ENCODE data around the gene BRIP1. TPM values are rescaled to one million over a fixed set of nuclear protein-coding genes. Genes with fewer than 3 reads are reported as not detected.

The BRIP1 gene
- total and polyA plus RNA-seq, 4 donors, result 0.13 to 1.4 (median 0.44) TPM

- Histone ChIP-seq H3K27me3 (ENCODE audit: control insufficient read depth in 1 of 2, insufficient read depth in 2 of 2, low read length in 1 of 2) (no peaks in the 10 kb centered on the region), H3K27ac (ENCODE audit: low read depth in 1 of 2, low read length in 2 of 2) (no peak overlapping the region), H3K4me1 (ENCODE audit: control insufficient read depth in 1 of 2, insufficient read depth in 2 of 2, low read length in 2 of 2) (no peaks in the 10 kb centered on the region), H3K4me3 (ENCODE audit: low read length in 2 of 2) (no peak overlapping the region), H3K36me3 (ENCODE audit: control insufficient read depth in 1 of 2, insufficient read depth in 2 of 2, low read length in 1 of 2) (no peaks in the 10 kb centered on the region), H3K9me3 (ENCODE audit: control insufficient read depth, low read length) (no peaks in the 10 kb centered on the region)
- 99% methylated on average over 3 of the region's 3 CpGs for WGBS, 2 donors
- no peak for DNase-seq
- no peak for ATAC-seq (ENCODE audit: low FRiP score)
- intact Hi-C loops (cut with DNase I), result no loop called here
These were observed 116.9 kb downstream of the BRIP1 start for GRCh38 chr17:61746248-61746985.

DNA sequence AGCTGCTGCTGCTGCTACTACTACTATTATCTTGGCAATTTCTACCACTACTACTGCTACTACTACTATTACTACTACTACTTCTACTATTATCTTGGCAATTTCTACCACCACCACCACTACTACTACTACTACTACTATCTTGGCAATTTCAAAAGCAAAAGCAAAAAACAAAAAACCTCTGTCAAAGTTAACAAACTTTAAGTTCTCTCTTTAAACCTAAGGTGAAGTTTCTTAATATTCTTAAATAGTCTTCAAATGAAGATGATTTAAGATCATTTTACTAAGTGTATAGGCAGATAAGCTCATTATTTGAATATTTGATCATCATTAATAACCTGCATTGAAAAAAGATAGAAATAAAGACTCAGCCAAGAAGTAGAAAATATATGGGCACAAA, 118.5 kb downstream of the BRIP1 start:
- no peak for ATAC-seq (ENCODE audit: low FRiP score)
- H3K4me3 ChIP-seq (ENCODE audit: low read length in 2 of 2), result no peak overlapping the region

GRCh38 chr17:61744252-61744651, 119.1 kb downstream of the BRIP1 start:
- ATAC-seq (ENCODE audit: low FRiP score) (no peak), DNase-seq (no peak)
- no peaks in the 10 kb centered on the region for H3K36me3 ChIP-seq (ENCODE audit: control insufficient read depth in 1 of 2, insufficient read depth in 2 of 2, low read length in 1 of 2)
- H3K27me3 ChIP-seq (ENCODE audit: control insufficient read depth in 1 of 2, insufficient read depth in 2 of 2, low read length in 1 of 2), result no peaks in the 10 kb centered on the region
- no peak overlapping the region for H3K4me3 ChIP-seq (ENCODE audit: low read length in 2 of 2)
- intact Hi-C loops (cut with DNase I), result no loop called here
- H3K9me3 ChIP-seq (ENCODE audit: control insufficient read depth, low read length), result no peaks in the 10 kb centered on the region
- 94% methylated on average over 3 of the region's 3 CpGs for WGBS, 2 donors
- H3K27ac ChIP-seq (ENCODE audit: low read depth in 1 of 2, low read length in 2 of 2), result no peak overlapping the region
- no peaks in the 10 kb centered on the region for H3K4me1 ChIP-seq (ENCODE audit: control insufficient read depth in 1 of 2, insufficient read depth in 2 of 2, low read length in 2 of 2)

More for the DNA sequence above, 118.5 kb downstream of the BRIP1 start:
- DNase-seq, result no peak
- H3K36me3 ChIP-seq (ENCODE audit: control insufficient read depth in 1 of 2, insufficient read depth in 2 of 2, low read length in 1 of 2), result no peaks in the 10 kb centered on the region
- H3K27me3 ChIP-seq (ENCODE audit: control insufficient read depth in 1 of 2, insufficient read depth in 2 of 2, low read length in 1 of 2), result no peaks in the 10 kb centered on the region
- no peak overlapping the region for H3K27ac ChIP-seq (ENCODE audit: low read depth in 1 of 2, low read length in 2 of 2)
- H3K9me3 ChIP-seq (ENCODE audit: control insufficient read depth, low read length), result no peaks in the 10 kb centered on the region
- intact Hi-C loops (cut with DNase I), result no loop called here
- no peaks in the 10 kb centered on the region for H3K4me1 ChIP-seq (ENCODE audit: control insufficient read depth in 1 of 2, insufficient read depth in 2 of 2, low read length in 2 of 2)

DNA sequence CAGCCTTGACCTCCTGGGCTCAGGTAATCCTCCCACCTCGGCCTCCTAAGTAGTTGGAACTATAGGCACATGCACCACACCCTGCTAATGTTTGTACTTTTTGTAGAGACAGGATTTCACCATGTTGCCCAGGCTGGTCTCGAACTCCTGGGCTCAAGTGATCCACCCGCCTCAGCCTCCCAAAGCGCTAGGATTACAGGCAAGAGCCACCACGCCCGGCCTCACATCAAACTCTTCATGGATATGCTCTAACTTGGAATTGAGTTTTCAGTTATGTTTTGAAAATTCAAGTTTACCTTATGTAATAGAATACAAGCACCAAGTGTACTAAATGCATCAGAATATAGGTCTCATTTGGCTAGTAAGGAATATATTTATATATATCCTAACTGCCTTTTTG, 119.6 kb downstream of the BRIP1 start:
- DNase-seq (no peak), ATAC-seq (ENCODE audit: low FRiP score) (no peak)
- H3K4me1 ChIP-seq (ENCODE audit: control insufficient read depth in 1 of 2, insufficient read depth in 2 of 2, low read length in 2 of 2), result no peaks in the 10 kb centered on the region
- WGBS, 2 donors, result 97 to 98% methylated on average over 6 of the region's 6 CpGs
- no peak overlapping the region for H3K27ac ChIP-seq (ENCODE audit: low read depth in 1 of 2, low read length in 2 of 2)
- no peaks in the 10 kb centered on the region for H3K9me3 ChIP-seq (ENCODE audit: control insufficient read depth, low read length)
- intact Hi-C loops (cut with DNase I), result no loop called here
- no peak overlapping the region for H3K4me3 ChIP-seq (ENCODE audit: low read length in 2 of 2)
- no peaks in the 10 kb centered on the region for H3K27me3 ChIP-seq (ENCODE audit: control insufficient read depth in 1 of 2, insufficient read depth in 2 of 2, low read length in 1 of 2)
- H3K36me3 ChIP-seq (ENCODE audit: control insufficient read depth in 1 of 2, insufficient read depth in 2 of 2, low read length in 1 of 2), result no peaks in the 10 kb centered on the region

DNA sequence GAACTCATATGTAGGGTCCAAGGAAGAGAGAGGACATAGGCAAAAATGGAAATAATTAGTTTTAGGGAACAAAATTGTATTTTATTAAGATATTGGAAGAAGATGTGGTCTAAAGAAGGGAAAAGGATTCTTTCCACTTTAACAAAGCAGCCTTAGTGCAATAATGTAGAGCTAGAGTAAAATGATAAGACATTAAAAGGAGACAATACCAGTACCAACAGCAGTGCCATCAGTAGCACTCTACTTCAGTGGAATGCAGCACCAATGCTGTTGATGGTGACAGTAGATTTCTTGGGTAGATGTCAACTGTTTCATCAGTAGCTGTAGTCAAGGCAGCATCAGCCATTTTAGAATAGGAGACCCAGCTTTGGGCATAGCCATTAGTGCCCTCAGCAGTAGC, 124.3 kb downstream of the BRIP1 start:
- DNase-seq (no peak), ATAC-seq (ENCODE audit: low FRiP score) (no peak)
- no peaks in the 10 kb centered on the region for H3K4me1 ChIP-seq (ENCODE audit: control insufficient read depth in 1 of 2, insufficient read depth in 2 of 2, low read length in 2 of 2)
- H3K4me3 ChIP-seq (ENCODE audit: low read length in 2 of 2), result no peak overlapping the region
- no peaks in the 10 kb centered on the region for H3K27me3 ChIP-seq (ENCODE audit: control insufficient read depth in 1 of 2, insufficient read depth in 2 of 2, low read length in 1 of 2)
- no peak overlapping the region for H3K27ac ChIP-seq (ENCODE audit: low read depth in 1 of 2, low read length in 2 of 2)
- peaks cover 2% of the 10 kb centered on the region for H3K9me3 ChIP-seq (ENCODE audit: control insufficient read depth, low read length)
- intact Hi-C loops (cut with DNase I), result no loop called here
- H3K36me3 ChIP-seq (ENCODE audit: control insufficient read depth in 1 of 2, insufficient read depth in 2 of 2, low read length in 1 of 2), result no peaks in the 10 kb centered on the region

- Histone ChIP-seq H3K27me3 (ENCODE audit: control insufficient read depth in 1 of 2, insufficient read depth in 2 of 2, low read length in 1 of 2) (no peaks in the 10 kb centered on the region), H3K27ac (ENCODE audit: low read depth in 1 of 2, low read length in 2 of 2) (no peak overlapping the region), H3K4me1 (ENCODE audit: control insufficient read depth in 1 of 2, insufficient read depth in 2 of 2, low read length in 2 of 2) (no peaks in the 10 kb centered on the region), H3K9me3 (ENCODE audit: control insufficient read depth, low read length) (peaks cover 2% of the 10 kb centered on the region), H3K4me3 (ENCODE audit: low read length in 2 of 2) (no peak overlapping the region), H3K36me3 (ENCODE audit: control insufficient read depth in 1 of 2, insufficient read depth in 2 of 2, low read length in 1 of 2) (no peaks in the 10 kb centered on the region)
- intact Hi-C loops (cut with DNase I), result no loop called here
- DNase-seq (no peak), ATAC-seq (ENCODE audit: low FRiP score) (no peak)
These were observed 125.1 kb downstream of the BRIP1 start for GRCh38 chr17:61738249-61738648.

- ATAC-seq (ENCODE audit: low FRiP score), result no peak
- no peaks in the 10 kb centered on the region for H3K27me3 ChIP-seq (ENCODE audit: control insufficient read depth in 1 of 2, insufficient read depth in 2 of 2, low read length in 1 of 2)
- intact Hi-C loops (cut with DNase I), result no loop called here
- no peak overlapping the region for H3K4me3 ChIP-seq (ENCODE audit: low read length in 2 of 2)
- peaks cover 2% of the 10 kb centered on the region for H3K9me3 ChIP-seq (ENCODE audit: control insufficient read depth, low read length)
- no peak for DNase-seq
- no peak overlapping the region for H3K27ac ChIP-seq (ENCODE audit: low read depth in 1 of 2, low read length in 2 of 2)
- 98 to 99% methylated on average over 4 of the region's 4 CpGs for whole genome bisulfite sequencing, 2 donors
- no peaks in the 10 kb centered on the region for H3K36me3 ChIP-seq (ENCODE audit: control insufficient read depth in 1 of 2, insufficient read depth in 2 of 2, low read length in 1 of 2)
- no peaks in the 10 kb centered on the region for H3K4me1 ChIP-seq (ENCODE audit: control insufficient read depth in 1 of 2, insufficient read depth in 2 of 2, low read length in 2 of 2)
These were observed 125.5 kb downstream of the BRIP1 start for GRCh38 chr17:61737820-61738219.

DNA sequence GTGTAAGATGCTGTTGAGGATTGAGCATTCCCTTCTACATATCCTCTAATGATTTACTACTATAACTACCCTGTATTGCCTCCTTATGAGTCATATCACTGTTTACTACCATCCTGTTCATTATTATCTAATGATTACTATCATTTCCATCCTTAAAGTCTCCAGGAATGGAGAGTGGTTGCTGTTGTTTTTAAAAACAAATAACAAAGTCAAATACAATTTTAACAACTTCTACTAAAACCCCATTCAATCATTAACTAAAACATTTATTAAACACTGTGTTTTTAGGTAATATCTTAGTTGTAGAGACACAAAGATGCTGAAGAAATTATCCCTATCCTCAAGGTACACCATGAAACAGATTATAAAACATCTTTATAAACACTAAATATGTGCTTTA, 126.9 kb downstream of the BRIP1 start:
- ATAC-seq (ENCODE audit: low FRiP score), result no peak
- Histone ChIP-seq H3K4me1 (ENCODE audit: control insufficient read depth in 1 of 2, insufficient read depth in 2 of 2, low read length in 2 of 2) (no peaks in the 10 kb centered on the region), H3K36me3 (ENCODE audit: control insufficient read depth in 1 of 2, insufficient read depth in 2 of 2, low read length in 1 of 2) (no peaks in the 10 kb centered on the region), H3K27me3 (ENCODE audit: control insufficient read depth in 1 of 2, insufficient read depth in 2 of 2, low read length in 1 of 2) (no peaks in the 10 kb centered on the region), H3K27ac (ENCODE audit: low read depth in 1 of 2, low read length in 2 of 2) (no peak overlapping the region), H3K4me3 (ENCODE audit: low read length in 2 of 2) (no peak overlapping the region), H3K9me3 (ENCODE audit: control insufficient read depth, low read length) (peaks cover 2% of the 10 kb centered on the region)
- intact Hi-C loops (cut with DNase I), result no loop called here
- no peak for DNase-seq

DNA sequence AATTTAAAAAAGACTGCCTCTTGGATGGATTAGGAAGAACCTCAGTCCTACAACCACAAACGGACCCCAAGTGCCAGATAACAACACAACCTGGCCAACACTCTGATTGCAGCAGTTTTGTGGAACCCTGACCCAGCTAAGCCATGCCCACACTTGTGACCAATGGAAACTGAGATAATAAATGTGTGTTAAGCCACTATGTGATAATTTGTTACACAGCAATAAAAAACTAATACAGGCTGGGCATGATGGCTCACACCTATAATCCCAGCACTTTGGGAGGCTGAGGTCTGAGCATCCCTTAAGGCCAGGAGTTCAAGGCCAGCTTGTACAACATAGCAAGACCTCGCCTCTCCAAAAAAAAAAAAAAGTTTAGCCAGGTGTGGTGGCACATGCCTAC, 127.5 kb downstream of the BRIP1 start:
- intact Hi-C loops (cut with DNase I), result no loop called here
- ATAC-seq (ENCODE audit: low FRiP score) (no peak), DNase-seq (no peak)
- H3K27ac ChIP-seq (ENCODE audit: low read depth in 1 of 2, low read length in 2 of 2), result no peak overlapping the region
- H3K9me3 ChIP-seq (ENCODE audit: control insufficient read depth, low read length), result peaks cover 2% of the 10 kb centered on the region
- no peaks in the 10 kb centered on the region for H3K36me3 ChIP-seq (ENCODE audit: control insufficient read depth in 1 of 2, insufficient read depth in 2 of 2, low read length in 1 of 2)
- no peaks in the 10 kb centered on the region for H3K4me1 ChIP-seq (ENCODE audit: control insufficient read depth in 1 of 2, insufficient read depth in 2 of 2, low read length in 2 of 2)
- WGBS, 2 donors, result 90 to 95% methylated on average over 2 of the region's 2 CpGs
- H3K4me3 ChIP-seq (ENCODE audit: low read length in 2 of 2), result no peak overlapping the region
- no peaks in the 10 kb centered on the region for H3K27me3 ChIP-seq (ENCODE audit: control insufficient read depth in 1 of 2, insufficient read depth in 2 of 2, low read length in 1 of 2)

Data from aorta (tissue), 5 donors.